ENCODE data around the gene WWC2.

The WWC2 gene

GRCh38 chr4:183354219-183354618 is 255.2 kb downstream of the WWC2 start:
- Histone ChIP-seq H3K4me2 (ENCODE audit: low read length) (no peak overlapping the region), H3K23ac (ENCODE audit: low read length) (no peak overlapping the region), H3K4me3 (ENCODE audit: low read length) (no peak overlapping the region), H3K4me1 (ENCODE audit: control insufficient read depth, low read depth, low read length) (no peaks in the 10 kb centered on the region), H2BK15ac (replicated peaks; ENCODE audit: low read depth) (no peak overlapping the region), H2BK5ac (ENCODE audit: low read length) (no peak overlapping the region), H3K27me3 (ENCODE audit: insufficient read depth, low read length, poor library complexity) (no peaks in the 10 kb centered on the region), H3K18ac (ENCODE audit: low read length) (no peak overlapping the region), H2AK5ac (ENCODE audit: low read length) (no peak overlapping the region), H3K4ac (ENCODE audit: low read depth, low read length) (no peak overlapping the region), H3K79me1 (ENCODE audit: low read length) (no peaks in the 10 kb centered on the region), H2BK120ac (ENCODE audit: low read depth, low read length) (no peak overlapping the region), H3K56ac (ENCODE audit: low read length) (no peak overlapping the region), H3K79me2 (ENCODE audit: control insufficient read depth, insufficient read depth, low read length) (no peaks in the 10 kb centered on the region), H4K8ac (ENCODE audit: low read depth, low read length) (no peak overlapping the region), H3K36me3 (ENCODE audit: control insufficient read depth, insufficient read depth, low read length) (no peaks in the 10 kb centered on the region), H4K5ac (ENCODE audit: low read length) (no peak overlapping the region), H3K9ac (ENCODE audit: low read length) (no peak overlapping the region), H3K27ac (ENCODE audit: low read depth, low read length) (no peak overlapping the region)
- DNase-seq, result no peak
- WGBS (ENCODE audit: extremely low coverage, insufficient coverage, low lambda C conversion rate), result no CpG with 5 or more reads among the region's 9 CpGs

GRCh38 chr4:183355405-183355804 is 256.3 kb downstream of the WWC2 start:
- Histone ChIP-seq H3K27ac (ENCODE audit: low read depth, low read length) (no peak overlapping the region), H3K4me1 (ENCODE audit: control insufficient read depth, low read depth, low read length) (no peaks in the 10 kb centered on the region), H2BK120ac (ENCODE audit: low read depth, low read length) (no peak overlapping the region), H2AK5ac (ENCODE audit: low read length) (no peak overlapping the region), H2BK15ac (replicated peaks; ENCODE audit: low read depth) (no peak overlapping the region), H3K18ac (ENCODE audit: low read length) (no peak overlapping the region), H4K8ac (ENCODE audit: low read depth, low read length) (no peak overlapping the region), H3K4me3 (ENCODE audit: low read length) (no peak overlapping the region), H2BK5ac (ENCODE audit: low read length) (no peak overlapping the region), H3K23ac (ENCODE audit: low read length) (no peak overlapping the region), H3K27me3 (ENCODE audit: insufficient read depth, low read length, poor library complexity) (no peaks in the 10 kb centered on the region), H3K4me2 (ENCODE audit: low read length) (no peak overlapping the region), H3K79me1 (ENCODE audit: low read length) (no peaks in the 10 kb centered on the region), H3K4ac (ENCODE audit: low read depth, low read length) (no peak overlapping the region), H4K5ac (ENCODE audit: low read length) (no peak overlapping the region), H3K36me3 (ENCODE audit: control insufficient read depth, insufficient read depth, low read length) (no peaks in the 10 kb centered on the region), H3K56ac (ENCODE audit: low read length) (no peak overlapping the region), H3K79me2 (ENCODE audit: control insufficient read depth, insufficient read depth, low read length) (no peaks in the 10 kb centered on the region), H3K9ac (ENCODE audit: low read length) (no peak overlapping the region)
- no peak for DNase-seq
- no CpG with 5 or more reads among the region's 4 CpGs for WGBS (ENCODE audit: extremely low coverage, insufficient coverage, low lambda C conversion rate)

- Histone ChIP-seq H3K79me2 (ENCODE audit: control insufficient read depth, insufficient read depth, low read length) (no peaks in the 10 kb centered on the region), H3K27me3 (ENCODE audit: insufficient read depth, low read length, poor library complexity) (no peaks in the 10 kb centered on the region), H3K4me3 (ENCODE audit: low read length) (no peak overlapping the region), H3K9ac (ENCODE audit: low read length) (no peak overlapping the region), H3K18ac (ENCODE audit: low read length) (no peak overlapping the region), H3K4me1 (ENCODE audit: control insufficient read depth, low read depth, low read length) (no peaks in the 10 kb centered on the region), H3K36me3 (ENCODE audit: control insufficient read depth, insufficient read depth, low read length) (no peaks in the 10 kb centered on the region), H2BK120ac (ENCODE audit: low read depth, low read length) (no peak overlapping the region), H2AK5ac (ENCODE audit: low read length) (no peak overlapping the region), H4K5ac (ENCODE audit: low read length) (no peak overlapping the region), H3K79me1 (ENCODE audit: low read length) (no peaks in the 10 kb centered on the region), H3K4ac (ENCODE audit: low read depth, low read length) (no peak overlapping the region), H2BK15ac (replicated peaks; ENCODE audit: low read depth) (no peak overlapping the region), H3K4me2 (ENCODE audit: low read length) (no peak overlapping the region), H2BK5ac (ENCODE audit: low read length) (no peak overlapping the region), H3K27ac (ENCODE audit: low read depth, low read length) (no peak overlapping the region), H3K23ac (ENCODE audit: low read length) (no peak overlapping the region), H3K56ac (ENCODE audit: low read length) (peak overlapping the region; percentile 7), H4K8ac (ENCODE audit: low read depth, low read length) (no peak overlapping the region)
- no peak for DNase-seq
- WGBS (ENCODE audit: extremely low coverage, insufficient coverage, low lambda C conversion rate), result no CpG with 5 or more reads among the region's 20 CpGs
Measured at GRCh38 chr4:183356173-183356830, 257.2 kb downstream of the WWC2 start.

GRCh38 chr4:183356931-183357675 is 258.0 kb downstream of the WWC2 start:
- Histone ChIP-seq H3K9ac (ENCODE audit: low read length) (no peak overlapping the region), H3K4me2 (ENCODE audit: low read length) (no peak overlapping the region), H2BK120ac (ENCODE audit: low read depth, low read length) (no peak overlapping the region), H3K79me2 (ENCODE audit: control insufficient read depth, insufficient read depth, low read length) (no peaks in the 10 kb centered on the region), H4K8ac (ENCODE audit: low read depth, low read length) (no peak overlapping the region), H2BK5ac (ENCODE audit: low read length) (no peak overlapping the region), H3K18ac (ENCODE audit: low read length) (no peak overlapping the region), H3K27ac (ENCODE audit: low read depth, low read length) (no peak overlapping the region), H3K36me3 (ENCODE audit: control insufficient read depth, insufficient read depth, low read length) (no peaks in the 10 kb centered on the region), H3K23ac (ENCODE audit: low read length) (no peak overlapping the region), H3K56ac (ENCODE audit: low read length) (no peak overlapping the region), H2AK5ac (ENCODE audit: low read length) (no peak overlapping the region), H3K4ac (ENCODE audit: low read depth, low read length) (no peak overlapping the region), H4K5ac (ENCODE audit: low read length) (no peak overlapping the region), H2BK15ac (replicated peaks; ENCODE audit: low read depth) (no peak overlapping the region), H3K27me3 (ENCODE audit: insufficient read depth, low read length, poor library complexity) (no peaks in the 10 kb centered on the region), H3K4me3 (ENCODE audit: low read length) (no peak overlapping the region), H3K4me1 (ENCODE audit: control insufficient read depth, low read depth, low read length) (no peaks in the 10 kb centered on the region), H3K79me1 (ENCODE audit: low read length) (no peaks in the 10 kb centered on the region)
- DNase-seq, result no peak
- no CpG with 5 or more reads among the region's 20 CpGs for WGBS (ENCODE audit: extremely low coverage, insufficient coverage, low lambda C conversion rate)

- H3K9ac ChIP-seq (ENCODE audit: low read length), result no peak overlapping the region
- no peak overlapping the region for H4K5ac ChIP-seq (ENCODE audit: low read length)
- H3K4me1 ChIP-seq (ENCODE audit: control insufficient read depth, low read depth, low read length), result no peaks in the 10 kb centered on the region
- H3K23ac ChIP-seq (ENCODE audit: low read length), result no peak overlapping the region
- H3K18ac ChIP-seq (ENCODE audit: low read length), result no peak overlapping the region
- H2BK15ac ChIP-seq (replicated peaks; ENCODE audit: low read depth), result no peak overlapping the region
- no peak overlapping the region for H2BK120ac ChIP-seq (ENCODE audit: low read depth, low read length)
- WGBS (ENCODE audit: extremely low coverage, insufficient coverage, low lambda C conversion rate), result no CpG with 5 or more reads among the region's 13 CpGs
- no peak overlapping the region for H3K4me2 ChIP-seq (ENCODE audit: low read length)
- no peaks in the 10 kb centered on the region for H3K79me2 ChIP-seq (ENCODE audit: control insufficient read depth, insufficient read depth, low read length)
- H3K27me3 ChIP-seq (ENCODE audit: insufficient read depth, low read length, poor library complexity), result no peaks in the 10 kb centered on the region
- no peaks in the 10 kb centered on the region for H3K36me3 ChIP-seq (ENCODE audit: control insufficient read depth, insufficient read depth, low read length)
- no peak overlapping the region for H4K8ac ChIP-seq (ENCODE audit: low read depth, low read length)
- H3K79me1 ChIP-seq (ENCODE audit: low read length), result no peaks in the 10 kb centered on the region
- H3K27ac ChIP-seq (ENCODE audit: low read depth, low read length), result no peak overlapping the region
- no peak overlapping the region for H3K56ac ChIP-seq (ENCODE audit: low read length)
- no peak overlapping the region for H2BK5ac ChIP-seq (ENCODE audit: low read length)
- no peak overlapping the region for H3K4me3 ChIP-seq (ENCODE audit: low read length)
- no peak for DNase-seq
- no peak overlapping the region for H2AK5ac ChIP-seq (ENCODE audit: low read length)
- H3K4ac ChIP-seq (ENCODE audit: low read depth, low read length), result no peak overlapping the region
Measured at GRCh38 chr4:183358215-183358755, 259.2 kb downstream of the WWC2 start.

Data from mesendoderm (in vitro differentiated cells).